B cell (primary cell): Measurements from ENCODE around the gene GORASP1. TPM values are rescaled to one million over a fixed set of nuclear protein-coding genes. Genes with fewer than 3 reads are reported as not detected.
A peak's percentile ranks its signal among the peaks of the same experiment; 100 is the strongest.

Experiments used
- ATAC-seq: fragments of 200-7000 bp; cut with Tn5 transposase; one replicate; pipeline ENCODE4 v1.10.0; 2021; ENCODE audit warnings: low read depth, mild to moderate bottlenecking, moderate number of reproducible peaks, moderate library complexity
- CTCF ChIA-PET: fragments of 350-600 bp; sonication (Branson Sonifier 250); formaldehyde crosslinking; loops from one replicate; lab custom pipeline; 2021; ENCODE audit warnings: antibody characterized with exemption, inconsistent platforms; lab: Charles Lee
- POLR2A ChIA-PET: fragments of 350-600 bp; sonication (Branson Sonifier 250); formaldehyde crosslinking; loops from one replicate; lab custom pipeline; 2021; ENCODE audit warnings: antibody characterized with exemption; lab: Charles Lee
- DNase-seq: peaks from one replicate; pipeline ENCODE4 v3.0.0; 2013
- H2AFZ ChIP-seq: 2 replicates; pipeline ENCODE4 v1.6.1; 2012; ENCODE audit warnings: mild to moderate bottlenecking, low read depth, low read length; ENCODE audit not compliant: insufficient read depth, poor library complexity, severe bottlenecking
- H3K27ac ChIP-seq, 2 donors: 1 replicate in 1 of 2; 2 replicates in 1 of 2; pipeline ENCODE4 v1.5.1; 2012 to 2013; ENCODE audit warnings: low read length in 2 of 2, mild to moderate bottlenecking in 2 of 2, moderate library complexity in 1 of 2
- H3K27me3 ChIP-seq, 4 experiments: fragments of 200-600 bp in 1 of 4; sonication (generic) in 1 of 4; replicated peaks in 1 of 4; 1 replicate in 2 of 4; 2 replicates in 2 of 4; pipeline versions ENCODE4 v1.6.1 to v1.7.0; 2013 to 2016; ENCODE audit warnings: low read length in 3 of 4, mild to moderate bottlenecking in 2 of 4, mixed read lengths in 1 of 4, moderate library complexity in 1 of 4; ENCODE audit not compliant: insufficient read depth in 4 of 4, control insufficient read depth in 3 of 4; ENCODE audit errors: control extremely low read depth in 1 of 4
- H3K36me3 ChIP-seq, 2 experiments: replicated peaks in 1 of 2; 1 replicate in 1 of 2; 2 replicates in 1 of 2; pipeline versions ENCODE4 v1.6.1 to v1.7.1; 2013; ENCODE audit warnings: low read length in 1 of 2; ENCODE audit not compliant: insufficient read depth in 2 of 2, control insufficient read depth in 1 of 2; ENCODE audit errors: control extremely low read depth in 1 of 2, extremely low read depth in 1 of 2
- H3K4me1 ChIP-seq, 2 donors: fragments of 200-600 bp in 1 of 2; sonication (generic) in 1 of 2; 1 replicate in 1 of 2; 2 replicates in 1 of 2; pipeline versions ENCODE4 v1.5.1 to v1.6.1; 2013 to 2017; ENCODE audit warnings: low read length in 2 of 2; ENCODE audit not compliant: control insufficient read depth in 2 of 2, insufficient read depth in 2 of 2
- H3K4me2 ChIP-seq: replicated peaks from 2 replicates; pipeline ENCODE3; 2012; ENCODE audit warnings: mild to moderate bottlenecking, low read depth, low read length; ENCODE audit not compliant: poor library complexity, severe bottlenecking
- H3K4me3 ChIP-seq, 5 experiments: fragments of 200-600 bp in 1 of 5; sonication (generic) in 1 of 5; 1 replicate in 3 of 5; 2 replicates in 2 of 5; pipeline versions ENCODE4 v1.5.1 to v1.7.0; 2011 to 2016; ENCODE audit warnings: low read length in 4 of 5, mild to moderate bottlenecking in 4 of 5, low read depth in 2 of 5, control low read depth in 1 of 5, moderate library complexity in 1 of 5; ENCODE audit not compliant: insufficient read depth in 1 of 5; ENCODE audit errors: control extremely low read depth in 1 of 5, extremely low read depth in 1 of 5
- H3K79me2 ChIP-seq: fragments of 200-600 bp; sonication (generic); one replicate; pipeline ENCODE4 v1.6.0; 2016; ENCODE audit warnings: low read length; ENCODE audit not compliant: control insufficient read depth, insufficient read depth
- H3K9ac ChIP-seq: fragments of 200-600 bp; sonication (generic); 2 replicates; pipeline ENCODE4 v1.6.1; 2017; ENCODE audit warnings: mild to moderate bottlenecking, low read length, moderate library complexity
- H3K9me3 ChIP-seq, 3 donors: one replicate each; pipeline versions ENCODE4 v1.6.1 to v1.7.1; 2013; ENCODE audit warnings: low read length in 2 of 3; ENCODE audit not compliant: control insufficient read depth in 2 of 3, insufficient read depth in 1 of 3; ENCODE audit errors: control extremely low read depth in 1 of 3
- H4K20me1 ChIP-seq: 2 replicates; pipeline ENCODE4 v1.6.0; 2012; ENCODE audit warnings: mild to moderate bottlenecking, low read length; ENCODE audit not compliant: insufficient read depth, control insufficient read depth, poor library complexity, severe bottlenecking
- H3K27ac Mint-ChIP-seq: one replicate; pipeline ENCODE4 v1.8.0; 2021; ENCODE audit warnings: mixed read lengths
- H3K27me3 Mint-ChIP-seq: one replicate; pipeline ENCODE4 v1.8.0; 2021; ENCODE audit warnings: mixed read lengths
- H3K4me1 Mint-ChIP-seq: one replicate; pipeline ENCODE4 v1.8.0; 2021; ENCODE audit warnings: mixed read lengths
- H3K4me3 Mint-ChIP-seq: one replicate; pipeline ENCODE4 v1.8.0; 2021; ENCODE audit warnings: mixed read lengths
- H3K9me3 Mint-ChIP-seq: one replicate; pipeline ENCODE4 v1.8.0; 2022; ENCODE audit warnings: mixed read lengths; ENCODE audit not compliant: insufficient read depth
- CTCF ChIP-seq: fragments of 200-600 bp; IDR thresholded peaks from one replicate; pipeline ENCODE4 v1.8.0; 2022; ENCODE audit warnings: antibody characterized with exemption, mild to moderate bottlenecking
- EZH2 ChIP-seq: IDR thresholded peaks from 2 replicates; pipeline ENCODE4 v1.6.1; 2012; ENCODE audit warnings: borderline replicate concordance, low read depth, mild to moderate bottlenecking, moderate library complexity, low read length; ENCODE audit not compliant: insufficient read depth, poor library complexity, severe bottlenecking
- WGBS: methylation state at CpG from one replicate; pipeline ENCODE4 v1.1.5; 2013; ENCODE audit warnings: missing lambda C conversion rate; ENCODE audit not compliant: insufficient coverage; 5-methylcytosine and 5-hydroxymethylcytosine counted together
- intact Hi-C: fragments of 100-400 bp; cut with micrococcal nuclease; formaldehyde crosslinking; loops from one replicate; pipeline ENCODE4 v1.10.0; 2022
- polyA plus RNA-seq: library from polyadenylated mRNA; depleted of rRNA; stranded (reverse); fragments of >200 nt; gene quantifications from 2 replicates; pipeline ENCODE4 v1.2.3, GENCODE V29; 2012
- total RNA-seq, 2 donors: library from RNA; stranded (reverse); fragments of 120-200 nt in 1 of 2; gene quantifications; 1 replicate in 1 of 2; 2 replicates in 1 of 2; pipeline versions ENCODE4 v1.2.3 to v1.2.4, GENCODE V29; 2013 to 2022

Gene GORASP1
- total and polyA plus RNA-seq, 2 donors (not counting 1 experiment from before 2014, with no cell fraction given): 81.7 to 84.0 TPM

GRCh38 chr3:39144095-39144747 is 36.8 kb upstream of the GORASP1 start:
- peaks cover 2 to 63% of the 10 kb centered on the region in 2 experiments for H3K36me3 ChIP-seq
- DNase-seq: no peak
- no peak overlapping the region for H2AFZ ChIP-seq
- Mint-ChIP-seq H3K27ac (peak overlapping the region; percentile 57), H3K9me3 (no peaks in the 10 kb centered on the region), H3K4me3 (no peak overlapping the region), H3K27me3 (no peaks in the 10 kb centered on the region), H3K4me1 (peaks cover 72% of the 10 kb centered on the region)
- no peak overlapping the region for H3K27ac ChIP-seq
- ChIA-PET POLR2A (no interaction called here), CTCF (interaction anchor here (0.8 to 1.3 kb wide), 2 partner anchors 27 to 147 kb away, joined by 4 read pairs; no protein-coding TSS in a partner anchor)
- no peaks in the 10 kb centered on the region for H3K27me3 ChIP-seq
- peaks cover 58 to 62% of the 10 kb centered on the region in 2 donors for H3K4me1 ChIP-seq
- H3K9ac ChIP-seq: no peak overlapping the region
- intact Hi-C loops: no loop called here
- no peak for ATAC-seq
- H3K4me3 ChIP-seq: no peak overlapping the region
- TF ChIP-seq CTCF (no peak), EZH2 (no peak)
- no peaks in the 10 kb centered on the region for H3K9me3 ChIP-seq
- H3K4me2 ChIP-seq: no peak overlapping the region
- peaks cover 74% of the 10 kb centered on the region for H3K79me2 ChIP-seq
- H4K20me1 ChIP-seq: peaks cover 87% of the 10 kb centered on the region
- 95% methylated on average over 20 of the region's 20 CpGs for whole genome bisulfite sequencing
